Measurements from ENCODE around the gene TMEM150B.

TMEM150B gene

GRCh38 chr19:55322204-55322885 is 2.8 kb downstream of the TMEM150B start:
- Histone ChIP-seq H3K4me3 (ENCODE audit: low read depth, low read length) (no peak overlapping the region), H3K9ac (ENCODE audit: low read depth, low read length) (no peak overlapping the region), H3K4me1 (ENCODE audit: control insufficient read depth, insufficient read depth, low read length) (no peaks in the 10 kb centered on the region)

GRCh38 chr19:55321466-55322137 is 3.5 kb downstream of the TMEM150B start:
- Histone ChIP-seq H3K27me3 (ENCODE audit: control insufficient read depth, insufficient read depth, low read length) (no peaks in the 10 kb centered on the region), H3K4me1 (ENCODE audit: control insufficient read depth, insufficient read depth, low read length) (no peaks in the 10 kb centered on the region), H3K9me3 (ENCODE audit: control insufficient read depth, insufficient read depth, low read length) (no peaks in the 10 kb centered on the region), H3K9ac (ENCODE audit: low read depth, low read length) (no peak overlapping the region), H3K4me3 (ENCODE audit: low read depth, low read length) (no peak overlapping the region), H3K36me3 (ENCODE audit: control insufficient read depth, insufficient read depth, low read length) (no peaks in the 10 kb centered on the region)

More at GRCh38 chr19:55322204-55322885, 2.8 kb downstream of the TMEM150B start:
- Histone ChIP-seq H3K9me3 (ENCODE audit: control insufficient read depth, insufficient read depth, low read length) (no peaks in the 10 kb centered on the region), H3K27me3 (ENCODE audit: control insufficient read depth, insufficient read depth, low read length) (no peaks in the 10 kb centered on the region), H3K36me3 (ENCODE audit: control insufficient read depth, insufficient read depth, low read length) (no peaks in the 10 kb centered on the region)

GRCh38 chr19:55320844-55321419 is 4.2 kb downstream of the TMEM150B start:
- no peaks in the 10 kb centered on the region for H3K4me1 ChIP-seq (ENCODE audit: control insufficient read depth, insufficient read depth, low read length)
- no peaks in the 10 kb centered on the region for H3K36me3 ChIP-seq (ENCODE audit: control insufficient read depth, insufficient read depth, low read length)
- no peak overlapping the region for H3K9ac ChIP-seq (ENCODE audit: low read depth, low read length)
- H3K4me3 ChIP-seq (ENCODE audit: low read depth, low read length), result no peak overlapping the region
- H3K27me3 ChIP-seq (ENCODE audit: control insufficient read depth, insufficient read depth, low read length), result no peaks in the 10 kb centered on the region
- no peaks in the 10 kb centered on the region for H3K9me3 ChIP-seq (ENCODE audit: control insufficient read depth, insufficient read depth, low read length)

GRCh38 chr19:55319785-55320184 is 5.4 kb downstream of the TMEM150B start:
- Histone ChIP-seq H3K9me3 (ENCODE audit: control insufficient read depth, insufficient read depth, low read length) (no peaks in the 10 kb centered on the region), H3K9ac (ENCODE audit: low read depth, low read length) (peak overlapping the region; percentile 76), H3K27me3 (ENCODE audit: control insufficient read depth, insufficient read depth, low read length) (no peaks in the 10 kb centered on the region), H3K4me1 (ENCODE audit: control insufficient read depth, insufficient read depth, low read length) (no peaks in the 10 kb centered on the region), H3K36me3 (ENCODE audit: control insufficient read depth, insufficient read depth, low read length) (no peaks in the 10 kb centered on the region), H3K4me3 (ENCODE audit: low read depth, low read length) (peak overlapping the region; percentile 65)

GRCh38 chr19:55316646-55317045 is 8.5 kb downstream of the TMEM150B start:
- H3K9ac ChIP-seq (ENCODE audit: low read depth, low read length), result no peak overlapping the region
- no peaks in the 10 kb centered on the region for H3K4me1 ChIP-seq (ENCODE audit: control insufficient read depth, insufficient read depth, low read length)
- H3K4me3 ChIP-seq (ENCODE audit: low read depth, low read length), result no peak overlapping the region
- H3K9me3 ChIP-seq (ENCODE audit: control insufficient read depth, insufficient read depth, low read length), result no peaks in the 10 kb centered on the region
- no peaks in the 10 kb centered on the region for H3K27me3 ChIP-seq (ENCODE audit: control insufficient read depth, insufficient read depth, low read length)
- H3K36me3 ChIP-seq (ENCODE audit: control insufficient read depth, insufficient read depth, low read length), result peaks cover 6% of the 10 kb centered on the region

- Histone ChIP-seq H3K9me3 (ENCODE audit: control insufficient read depth, insufficient read depth, low read length) (no peaks in the 10 kb centered on the region), H3K4me3 (ENCODE audit: low read depth, low read length) (no peak overlapping the region), H3K36me3 (ENCODE audit: control insufficient read depth, insufficient read depth, low read length) (peaks cover 6% of the 10 kb centered on the region)
Observed at GRCh38 chr19:55315956-55316525, 9.1 kb downstream of the TMEM150B start.

GRCh38 chr19:55314396-55314795 is 10.7 kb downstream of the TMEM150B start:
- no peaks in the 10 kb centered on the region for H3K4me1 ChIP-seq (ENCODE audit: control insufficient read depth, insufficient read depth, low read length)

More at GRCh38 chr19:55315956-55316525, 9.1 kb downstream of the TMEM150B start:
- Histone ChIP-seq H3K4me1 (ENCODE audit: control insufficient read depth, insufficient read depth, low read length) (no peaks in the 10 kb centered on the region), H3K27me3 (ENCODE audit: control insufficient read depth, insufficient read depth, low read length) (no peaks in the 10 kb centered on the region), H3K9ac (ENCODE audit: low read depth, low read length) (no peak overlapping the region)

GRCh38 chr19:55312621-55313512 is 12.3 kb downstream of the TMEM150B start:
- Histone ChIP-seq H3K4me1 (ENCODE audit: control insufficient read depth, insufficient read depth, low read length) (no peaks in the 10 kb centered on the region), H3K4me3 (ENCODE audit: low read depth, low read length) (no peak overlapping the region), H3K9ac (ENCODE audit: low read depth, low read length) (no peak overlapping the region), H3K36me3 (ENCODE audit: control insufficient read depth, insufficient read depth, low read length) (peaks cover 28% of the 10 kb centered on the region), H3K9me3 (ENCODE audit: control insufficient read depth, insufficient read depth, low read length) (no peaks in the 10 kb centered on the region), H3K27me3 (ENCODE audit: control insufficient read depth, insufficient read depth, low read length) (no peaks in the 10 kb centered on the region)

More at GRCh38 chr19:55314396-55314795, 10.7 kb downstream of the TMEM150B start:
- Histone ChIP-seq H3K27me3 (ENCODE audit: control insufficient read depth, insufficient read depth, low read length) (no peaks in the 10 kb centered on the region), H3K4me3 (ENCODE audit: low read depth, low read length) (no peak overlapping the region), H3K9ac (ENCODE audit: low read depth, low read length) (no peak overlapping the region), H3K9me3 (ENCODE audit: control insufficient read depth, insufficient read depth, low read length) (no peaks in the 10 kb centered on the region), H3K36me3 (ENCODE audit: control insufficient read depth, insufficient read depth, low read length) (peaks cover 17% of the 10 kb centered on the region)

GRCh38 chr19:55311797-55312196 is 13.3 kb downstream of the TMEM150B start:
- H3K36me3 ChIP-seq (ENCODE audit: control insufficient read depth, insufficient read depth, low read length), result peaks cover 30% of the 10 kb centered on the region
- no peaks in the 10 kb centered on the region for H3K4me1 ChIP-seq (ENCODE audit: control insufficient read depth, insufficient read depth, low read length)
- no peaks in the 10 kb centered on the region for H3K27me3 ChIP-seq (ENCODE audit: control insufficient read depth, insufficient read depth, low read length)
- H3K4me3 ChIP-seq (ENCODE audit: low read depth, low read length), result no peak overlapping the region
- H3K9me3 ChIP-seq (ENCODE audit: control insufficient read depth, insufficient read depth, low read length), result no peaks in the 10 kb centered on the region
- H3K9ac ChIP-seq (ENCODE audit: low read depth, low read length), result no peak overlapping the region

- Histone ChIP-seq H3K9ac (ENCODE audit: low read depth, low read length) (no peak overlapping the region), H3K4me3 (ENCODE audit: low read depth, low read length) (no peak overlapping the region), H3K36me3 (ENCODE audit: control insufficient read depth, insufficient read depth, low read length) (peaks cover 34% of the 10 kb centered on the region)
Observed at GRCh38 chr19:55311397-55311796, 13.7 kb downstream of the TMEM150B start.

GRCh38 chr19:55310498-55310897 is 14.6 kb downstream of the TMEM150B start:
- H3K9me3 ChIP-seq (ENCODE audit: control insufficient read depth, insufficient read depth, low read length), result no peaks in the 10 kb centered on the region

More at GRCh38 chr19:55311397-55311796, 13.7 kb downstream of the TMEM150B start:
- H3K9me3 ChIP-seq (ENCODE audit: control insufficient read depth, insufficient read depth, low read length), result no peaks in the 10 kb centered on the region
- H3K27me3 ChIP-seq (ENCODE audit: control insufficient read depth, insufficient read depth, low read length), result no peaks in the 10 kb centered on the region
- no peaks in the 10 kb centered on the region for H3K4me1 ChIP-seq (ENCODE audit: control insufficient read depth, insufficient read depth, low read length)

More at GRCh38 chr19:55310498-55310897, 14.6 kb downstream of the TMEM150B start:
- Histone ChIP-seq H3K4me3 (ENCODE audit: low read depth, low read length) (no peak overlapping the region), H3K36me3 (ENCODE audit: control insufficient read depth, insufficient read depth, low read length) (peaks cover 43% of the 10 kb centered on the region), H3K9ac (ENCODE audit: low read depth, low read length) (no peak overlapping the region), H3K27me3 (ENCODE audit: control insufficient read depth, insufficient read depth, low read length) (no peaks in the 10 kb centered on the region), H3K4me1 (ENCODE audit: control insufficient read depth, insufficient read depth, low read length) (no peaks in the 10 kb centered on the region)

All from iPS-15b (cell line).